ENCODE data around the gene KLHL5.
"Not testable (repeated sequence)": the region's sequence is repeated elsewhere in the genome, so short reads cannot be mapped to it uniquely, and the experiment has no call there.

Gene KLHL5

DNA sequence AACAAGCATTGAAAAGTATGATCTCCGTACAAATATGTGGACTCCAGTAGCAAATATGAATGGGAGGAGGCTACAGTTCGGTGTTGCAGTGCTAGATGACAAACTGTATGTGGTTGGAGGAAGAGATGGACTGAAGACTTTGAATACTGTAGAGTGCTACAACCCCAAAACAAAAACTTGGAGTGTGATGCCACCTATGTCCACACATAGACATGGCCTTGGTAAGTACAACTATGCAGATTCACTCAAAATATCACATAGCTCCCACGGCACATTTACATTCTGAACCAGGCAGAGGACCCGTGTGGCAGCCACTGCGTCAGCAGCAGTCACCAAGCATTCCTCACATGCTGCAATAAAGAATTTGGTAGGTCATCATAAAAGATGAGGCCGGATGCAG is 41.3 kb downstream of the KLHL5 start:
- no peak for DNase-seq (ENCODE audit: low read depth)

GRCh38 chr4:39104255-39104654 is 42.2 kb downstream of the KLHL5 start:
- no peak for DNase-seq (ENCODE audit: low read depth)

GRCh38 chr4:39106011-39106410 is 44.0 kb downstream of the KLHL5 start:
- DNase-seq (ENCODE audit: low read depth): no peak

DNA sequence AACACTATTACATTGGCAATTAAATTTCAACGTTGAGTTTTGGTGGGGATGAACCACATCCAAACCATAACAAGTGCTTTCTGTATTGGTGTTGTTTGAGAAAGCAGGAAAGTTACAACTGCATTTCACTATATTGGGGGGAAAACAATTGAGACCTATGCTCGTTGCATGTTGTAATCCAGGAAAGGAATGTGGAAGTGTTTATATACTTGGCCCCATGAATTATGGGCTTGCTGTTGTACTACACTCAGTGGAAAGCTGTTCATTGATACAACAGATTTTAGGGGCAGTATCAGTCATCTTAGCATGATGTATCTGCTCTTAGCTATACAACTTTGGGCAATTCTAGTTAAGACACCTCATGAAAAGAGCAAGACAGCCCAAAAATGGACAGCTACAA is 52.4 kb downstream of the KLHL5 start:
- DNase-seq (ENCODE audit: low read depth): no peak

DNA sequence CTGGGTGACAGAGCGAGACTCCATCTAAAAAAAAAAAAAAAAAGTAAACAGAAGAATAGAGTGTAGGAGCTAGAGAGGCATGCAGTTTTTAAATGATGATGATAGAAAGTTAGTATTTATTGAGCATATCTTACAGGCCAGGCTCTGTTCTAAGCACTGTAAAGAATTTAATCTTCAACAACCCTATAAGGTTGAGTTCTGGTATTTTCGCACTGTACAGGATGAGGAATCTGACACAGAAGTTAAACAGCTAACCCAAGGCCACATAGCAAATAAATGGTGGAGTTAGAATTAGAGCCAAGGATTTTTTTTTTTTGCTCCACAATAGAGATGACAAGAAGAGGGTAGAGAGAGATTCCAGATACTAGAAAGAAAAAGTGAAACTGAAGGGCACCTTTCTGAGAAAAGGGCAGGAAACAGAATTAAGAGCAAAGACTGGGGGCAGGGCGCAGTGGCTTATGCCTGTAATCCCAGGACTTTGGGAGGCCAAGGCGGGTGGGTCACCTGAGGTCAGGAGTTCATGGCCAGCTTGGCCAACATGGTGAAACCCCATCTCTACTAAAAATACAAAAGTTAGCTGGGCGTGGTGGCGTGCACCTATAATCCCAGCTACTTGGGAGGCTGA is 56.1 kb downstream of the KLHL5 start:
- DNase-seq (ENCODE audit: low read depth): no peak

GRCh38 chr4:39120418-39120817 is 58.4 kb downstream of the KLHL5 start:
- no peak for DNase-seq (ENCODE audit: low read depth)

DNA sequence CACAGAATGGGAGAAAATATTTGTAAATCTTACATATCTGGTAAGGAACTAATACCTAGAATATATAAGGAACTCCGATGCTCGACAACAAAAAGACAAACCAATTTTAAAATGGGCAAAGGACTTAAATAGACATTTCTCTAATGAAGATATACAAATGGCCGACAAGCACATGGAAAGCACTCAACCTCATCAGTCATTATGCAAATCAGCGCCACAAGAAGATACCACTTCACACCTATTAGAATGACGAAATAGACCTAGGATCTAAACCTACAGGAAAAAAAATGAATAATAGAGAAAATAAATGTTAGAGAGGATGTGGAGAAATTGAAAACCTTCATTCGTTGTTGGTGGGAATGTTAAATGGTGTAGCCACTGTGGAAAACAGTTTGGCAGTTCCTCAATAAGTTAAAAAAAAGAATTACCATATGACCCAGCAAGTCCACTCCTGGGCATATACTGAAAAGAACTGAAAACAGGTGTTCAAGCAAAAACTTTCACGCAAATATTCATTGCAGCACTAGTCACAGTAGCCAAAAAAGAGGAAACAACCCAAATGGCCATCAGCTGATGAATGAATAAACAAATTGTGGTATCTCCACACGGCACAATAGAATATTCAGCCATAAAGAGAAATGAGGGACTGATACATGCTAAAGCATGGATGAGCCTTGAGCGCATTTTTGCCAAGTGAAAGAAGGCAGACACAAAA is 63.0 kb downstream of the KLHL5 start:
- no peak for DNase-seq (ENCODE audit: low read depth)

- DNase-seq (ENCODE audit: low read depth): no peak
Measured at GRCh38 chr4:39125600-39125985, 63.6 kb downstream of the KLHL5 start.

- DNase-seq (ENCODE audit: low read depth): no peak
Measured at GRCh38 chr4:39126256-39127095, 64.4 kb downstream of the KLHL5 start.

GRCh38 chr4:39133623-39134022 is 71.6 kb downstream of the KLHL5 start:
- no peak for DNase-seq (ENCODE audit: low read depth)

- DNase-seq (ENCODE audit: low read depth): no peak
Measured at GRCh38 chr4:39134683-39135306, 72.8 kb downstream of the KLHL5 start.

DNA sequence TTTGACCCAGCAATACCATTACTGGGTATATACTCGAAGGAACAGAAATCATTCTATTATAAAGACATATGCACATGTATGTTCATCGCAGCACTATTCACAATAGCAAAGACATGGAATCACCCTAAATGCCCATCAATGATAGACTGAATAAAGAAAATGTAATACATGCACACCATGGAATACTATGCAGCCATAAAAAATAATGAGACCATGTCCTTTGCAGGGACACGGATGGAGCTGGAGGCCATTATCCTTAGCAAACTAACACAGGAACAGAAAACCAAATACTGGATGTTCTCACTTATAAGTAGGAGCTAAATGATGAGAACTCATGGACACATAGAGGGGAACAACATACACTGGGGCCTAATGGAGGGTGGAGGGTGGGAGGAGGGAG is 76.2 kb downstream of the KLHL5 start:
- DNase-seq (ENCODE audit: low read depth): not testable (repeated sequence)

DNA sequence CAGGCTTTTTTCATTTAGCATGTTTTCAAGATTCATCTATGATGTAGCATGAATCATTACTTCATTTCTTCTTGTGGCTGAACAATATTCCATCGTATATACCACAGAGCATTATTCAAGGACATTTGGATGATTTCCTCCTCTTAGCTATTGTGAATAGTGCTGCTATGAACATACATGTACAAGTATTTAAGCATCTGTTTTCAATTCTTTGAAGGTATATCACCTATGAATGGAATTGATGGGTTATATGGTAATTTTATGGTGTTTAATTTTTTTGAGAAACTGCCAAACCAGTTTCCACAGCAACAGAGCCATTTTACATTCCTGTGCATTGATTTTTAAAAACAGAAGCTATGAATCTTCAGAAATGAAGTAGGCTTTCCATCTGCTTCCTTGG is 84.2 kb downstream of the KLHL5 start:
- no peak for DNase-seq (ENCODE audit: low read depth)

- no peak for DNase-seq (ENCODE audit: low read depth)
Measured at GRCh38 chr4:39154009-39154408, 92.0 kb downstream of the KLHL5 start.

- DNase-seq (ENCODE audit: low read depth): no peak
Measured at GRCh38 chr4:39157520-39157919, 95.5 kb downstream of the KLHL5 start.

DNA sequence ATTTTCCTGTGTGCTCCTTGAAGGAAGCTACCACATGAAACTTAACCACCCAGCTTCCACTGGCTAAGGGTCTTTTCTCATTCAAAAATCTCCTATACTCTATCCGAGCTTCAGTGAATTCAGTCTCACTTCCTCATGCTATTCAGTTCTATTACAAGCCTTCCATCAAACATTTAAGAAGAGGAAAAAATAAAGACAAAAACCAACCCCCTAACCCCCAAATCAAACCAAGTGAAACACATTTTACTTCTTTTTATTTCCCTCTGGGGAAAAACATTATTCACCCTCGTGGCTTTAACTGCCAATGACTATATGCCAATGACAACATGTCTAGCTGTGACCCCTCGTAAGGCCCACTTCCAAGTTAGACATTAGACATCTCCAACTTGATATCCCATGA is 104.1 kb downstream of the KLHL5 start:
- no peak for DNase-seq (ENCODE audit: low read depth)

GRCh38 chr4:39166669-39167068 is 104.6 kb downstream of the KLHL5 start:
- DNase-seq (ENCODE audit: low read depth): no peak

- no peak for DNase-seq (ENCODE audit: low read depth)
Measured at GRCh38 chr4:39169426-39169825, 107.4 kb downstream of the KLHL5 start.

GRCh38 chr4:39170301-39170700 is 108.3 kb downstream of the KLHL5 start:
- DNase-seq (ENCODE audit: low read depth): no peak

All from GM04503 (cell line).